Upper lobe of left lung (tissue), 6 donors: ENCODE measurements around the gene ADAMTS13. TPM values are rescaled to one million over a fixed set of nuclear protein-coding genes. Genes with fewer than 3 reads are reported as not detected.

Experiments used
- ATAC-seq, 2 donors: fragments of 200-7000 bp; cut with Tn5 transposase; one replicate each; pipeline ENCODE4 v1.9.1; 2022; ENCODE audit warnings: mild to moderate bottlenecking in 2 of 2, moderate library complexity in 2 of 2; ENCODE audit not compliant: low FRiP score in 2 of 2
- DNase-seq, 2 donors: peaks; one replicate each; pipeline ENCODE4 v3.0.0-alpha.2; 2019 to 2020
- H3K27ac ChIP-seq, 4 donors: fragments of 200-600 bp; sonication (generic); one replicate each; pipeline ENCODE4 v1.5.1; 2016 to 2019
- H3K27me3 ChIP-seq, 4 donors: fragments of 200-600 bp; sonication (generic); one replicate each; pipeline ENCODE4 v1.5.1; 2017 to 2019
- H3K36me3 ChIP-seq, 4 donors: fragments of 200-600 bp; sonication (generic); one replicate each; pipeline ENCODE4 v1.5.1; 2016 to 2019
- H3K4me1 ChIP-seq, 4 donors: fragments of 200-600 bp; sonication (generic); one replicate each; pipeline ENCODE4 v1.5.1; 2018 to 2019
- H3K4me3 ChIP-seq, 4 donors: fragments of 200-600 bp; sonication (generic); one replicate each; pipeline ENCODE4 v1.5.1; 2017 to 2019; ENCODE audit warnings: mild to moderate bottlenecking in 2 of 4, moderate library complexity in 1 of 4
- H3K9me3 ChIP-seq, 4 donors: fragments of 200-600 bp; sonication (generic); one replicate each; pipeline ENCODE4 v1.5.1; 2018 to 2019
- CTCF ChIP-seq, 6 experiments: fragments of 450-650 bp in 4 of 6; fragments of 200-600 bp in 2 of 6; sonication (generic) in 2 of 6; IDR thresholded peaks; one replicate each; pipeline ENCODE4 v1.5.1; 2016 to 2019; ENCODE audit warnings: antibody characterized with exemption in 6 of 6
- EP300 ChIP-seq, 4 donors: sonication (generic); formaldehyde crosslinking; IDR thresholded peaks; one replicate each; pipeline ENCODE4 v1.5.1; 2017; ENCODE audit warnings: antibody characterized with exemption in 4 of 4, control low read depth in 2 of 4
- POLR2A ChIP-seq, 4 donors: fragments of 450-650 bp; IDR thresholded peaks; one replicate each; pipeline ENCODE4 v1.5.1; 2016 to 2017; ENCODE audit warnings: antibody characterized with exemption in 4 of 4, mild to moderate bottlenecking in 2 of 4
- POLR2AphosphoS5 ChIP-seq, 2 donors: sonication (generic); formaldehyde crosslinking; IDR thresholded peaks; one replicate each; pipeline ENCODE4 v1.5.1; 2017; ENCODE audit warnings: antibody characterized with exemption in 2 of 2
- WGBS, 2 donors: methylation state at CpG; one replicate each; pipeline ENCODE4 v1.1.5; 2017 to 2018; 5-methylcytosine and 5-hydroxymethylcytosine counted together
- total RNA-seq, 6 donors: library from RNA; depleted of rRNA in 4 of 6; stranded (reverse); fragments of >200 nt in 4 of 6; gene quantifications; one replicate each; pipeline versions ENCODE4 v1.1.0 to v1.2.1, GENCODE V29; 2016 to 2021
- donor health status: DM: no; HTN: no; CAD: no; lungs with moderate emphysema.
- donor health status: DM: no; HTN: yes; CAD: no; lungs with severe emphysema.

Gene ADAMTS13
- total RNA-seq, 6 donors from 2014 or later: 1.4 to 9.4 (median 2.5) TPM

- H3K36me3 ChIP-seq: no peaks in the 10 kb centered on the region
- peaks cover 15 to 22% (median 20%) of the 10 kb centered on the region in 4 donors for H3K4me1 ChIP-seq
- H3K27me3 ChIP-seq: no peaks in the 10 kb centered on the region
- no peak for TF ChIP-seq CTCF (IDR thresholded peaks at IDR 0.05)
- TF ChIP-seq POLR2A (IDR thresholded peaks at IDR 0.05): no peak
- no peak for TF ChIP-seq EP300 (IDR thresholded peaks at IDR 0.05)
- no peak for TF ChIP-seq POLR2AphosphoS5 (IDR thresholded peaks at IDR 0.05)
- DNase-seq (peak in 1 of 2 donors; percentile 53), ATAC-seq (no peak)
- H3K9me3 ChIP-seq: no peaks in the 10 kb centered on the region
- H3K4me3 ChIP-seq: no peak overlapping the region
- 84 to 88% methylated on average over 11 to 18 of the region's 18 CpGs for WGBS, 2 donors
- H3K27ac ChIP-seq: peak overlapping the region in 1 of 4 donors; percentile 65
Measured at GRCh38 chr9:133488686-133489252, 66.6 kb downstream of the ADAMTS13 start.

DNA sequence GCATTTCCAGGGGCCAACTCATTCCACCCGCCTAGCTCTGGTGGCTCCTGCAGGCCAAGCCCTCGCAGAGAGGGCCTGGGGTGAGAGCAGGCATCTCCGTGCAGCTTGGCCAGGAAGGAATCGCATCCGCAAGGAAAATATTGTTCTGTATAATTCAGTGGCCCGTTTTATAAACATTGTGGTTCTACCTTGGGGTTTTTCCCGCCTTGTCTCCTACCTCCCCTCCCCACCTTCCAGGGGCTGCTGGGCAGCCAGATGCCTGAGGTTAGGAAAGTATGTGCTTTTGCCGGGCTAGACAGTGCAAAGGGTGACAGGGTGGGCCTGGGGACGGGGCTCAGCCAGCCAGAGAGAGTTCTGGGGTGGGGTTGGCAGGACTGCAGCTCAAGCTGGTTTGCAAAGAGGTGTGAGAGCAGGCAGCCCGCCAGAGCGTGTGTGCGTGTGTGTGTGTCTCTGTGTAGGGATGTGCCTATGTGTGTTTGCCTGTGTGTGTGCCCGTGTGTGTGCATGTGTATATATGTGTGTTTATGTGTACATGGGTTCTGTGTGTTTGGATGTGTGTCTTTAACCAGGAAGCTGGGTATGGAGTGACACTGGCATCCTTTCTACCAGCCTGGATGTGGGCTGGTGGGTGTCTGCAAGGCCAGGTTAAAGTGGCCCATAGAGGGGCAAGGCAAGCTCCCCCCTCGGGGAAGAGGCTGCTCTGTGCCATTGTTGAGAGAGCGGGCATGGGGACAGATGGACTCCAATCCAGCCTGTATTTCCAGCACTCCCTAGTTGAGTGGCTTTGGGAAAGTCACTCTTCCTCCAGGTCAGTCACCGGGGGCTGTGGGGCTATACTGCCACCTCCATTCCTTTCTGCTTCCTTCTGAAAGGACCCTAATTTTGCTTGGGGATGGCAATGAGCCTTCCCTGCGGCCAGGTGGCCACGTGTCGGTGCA, 67.4 kb downstream of the ADAMTS13 start:
- no peaks in the 10 kb centered on the region for H3K9me3 ChIP-seq
- H3K27ac ChIP-seq: no peak overlapping the region
- H3K36me3 ChIP-seq: no peaks in the 10 kb centered on the region
- H3K4me1 ChIP-seq: peaks cover 15 to 22% (median 20%) of the 10 kb centered on the region in 4 donors
- no peaks in the 10 kb centered on the region for H3K27me3 ChIP-seq
- no peak overlapping the region for H3K4me3 ChIP-seq
- ATAC-seq: no peak
- TF ChIP-seq POLR2AphosphoS5 (IDR thresholded peaks at IDR 0.05): no peak
- no peak for TF ChIP-seq EP300 (IDR thresholded peaks at IDR 0.05)
- TF ChIP-seq POLR2A (IDR thresholded peaks at IDR 0.05): no peak
- TF ChIP-seq CTCF (IDR thresholded peaks at IDR 0.05): no peak
- peak in 1 of 2 donors; percentile 43 for DNase-seq
- 86 to 88% methylated on average over 12 to 19 of the region's 19 CpGs for WGBS, 2 donors

DNA sequence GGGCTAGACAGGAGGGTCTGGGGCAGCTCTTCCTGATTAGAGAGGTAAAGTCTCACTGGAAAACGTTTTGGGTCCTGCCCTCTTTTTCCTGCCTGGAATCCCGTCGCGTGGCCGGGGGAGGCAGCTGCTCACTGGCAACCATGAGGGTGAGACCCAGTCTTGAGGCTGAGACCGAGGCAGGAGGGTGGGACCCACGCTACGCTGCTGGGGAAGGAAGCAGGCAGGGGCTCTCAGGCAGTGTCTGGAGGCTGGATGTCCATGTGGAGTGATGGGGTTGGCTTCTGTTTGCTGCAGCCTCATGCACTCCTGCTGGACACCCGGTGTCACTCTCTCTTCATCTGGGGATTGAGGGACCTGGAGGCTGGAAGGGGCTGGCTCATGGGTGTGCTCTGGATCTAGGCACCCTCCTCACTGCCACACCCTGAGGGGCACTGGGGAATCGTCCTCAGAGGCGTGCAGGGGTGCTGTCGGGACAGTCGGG, 68.1 kb downstream of the ADAMTS13 start:
- WGBS, 2 donors: 70 to 78% methylated on average over 4 to 13 of the region's 13 CpGs
- no peak for DNase-seq
- Histone ChIP-seq H3K4me1 (peaks cover 15 to 22% (median 20%) of the 10 kb centered on the region in 4 donors), H3K27ac (no peak overlapping the region), H3K4me3 (no peak overlapping the region), H3K9me3 (no peaks in the 10 kb centered on the region), H3K36me3 (no peaks in the 10 kb centered on the region), H3K27me3 (no peaks in the 10 kb centered on the region)
- ATAC-seq: no peak
- TF ChIP-seq POLR2AphosphoS5 (IDR thresholded peaks at IDR 0.05): no peak

- no peaks in the 10 kb centered on the region for H3K9me3 ChIP-seq
- H3K36me3 ChIP-seq: no peaks in the 10 kb centered on the region
- WGBS, 2 donors: 77 to 81% methylated on average over 11 to 12 of the region's 12 CpGs
- no peak overlapping the region for H3K4me3 ChIP-seq
- ATAC-seq (no peak), DNase-seq (no peak)
- H3K4me1 ChIP-seq: peaks cover 13 to 19% (median 17%) of the 10 kb centered on the region in 4 donors
- H3K27me3 ChIP-seq: no peaks in the 10 kb centered on the region
- H3K27ac ChIP-seq: peak overlapping the region in 3 of 4 donors; percentile 45 to 79 (median 69)
- no peak for TF ChIP-seq POLR2AphosphoS5 (IDR thresholded peaks at IDR 0.05)
- TF ChIP-seq POLR2A (IDR thresholded peaks at IDR 0.05): no peak
- no peak for TF ChIP-seq CTCF (IDR thresholded peaks at IDR 0.05)
- TF ChIP-seq EP300 (IDR thresholded peaks at IDR 0.05): no peak
Measured at GRCh38 chr9:133490865-133491655, 68.9 kb downstream of the ADAMTS13 start.

GRCh38 chr9:133491656-133491925, 69.4 kb downstream of the ADAMTS13 start:
- 94 to 100% methylated on average over 7 to 8 of the region's 8 CpGs for WGBS, 2 donors
- Histone ChIP-seq H3K4me1 (peaks cover 11 to 17% (median 13%) of the 10 kb centered on the region in 4 donors), H3K4me3 (no peak overlapping the region), H3K27ac (peak overlapping the region; percentile 10 to 79 (median 57)), H3K9me3 (no peaks in the 10 kb centered on the region), H3K36me3 (no peaks in the 10 kb centered on the region), H3K27me3 (no peaks in the 10 kb centered on the region)
- DNase-seq: no peak
- no peak for TF ChIP-seq CTCF (IDR thresholded peaks at IDR 0.05)
- no peak for TF ChIP-seq POLR2A (IDR thresholded peaks at IDR 0.05)
- TF ChIP-seq EP300 (IDR thresholded peaks at IDR 0.05): no peak
- no peak for TF ChIP-seq POLR2AphosphoS5 (IDR thresholded peaks at IDR 0.05)
- ATAC-seq: no peak
